ENCODE data around the gene ABI3.

DNA sequence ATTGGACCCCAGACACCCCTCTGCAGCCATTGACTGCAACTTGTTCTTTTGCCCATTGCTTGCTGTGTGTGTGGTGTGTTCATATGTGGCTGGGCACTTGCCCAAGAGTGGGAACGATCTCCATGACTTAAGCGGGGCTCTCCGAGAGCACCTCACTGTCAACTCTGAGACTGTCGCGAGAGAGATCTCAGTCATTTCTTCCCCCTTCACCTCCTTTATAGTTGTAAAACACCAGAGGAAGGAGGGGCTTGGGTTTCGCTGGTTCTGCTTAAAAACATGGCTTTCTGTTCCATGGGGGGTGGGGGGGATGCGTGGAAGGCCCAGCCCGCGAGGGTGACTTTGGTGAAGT is 12.6 kb downstream of the ABI3 start:
- no peak for TF ChIP-seq POLR2AphosphoS5 (IDR thresholded peaks at IDR 0.05; ENCODE audit: low read depth, low read length)
- TF ChIP-seq, protein P1, sequence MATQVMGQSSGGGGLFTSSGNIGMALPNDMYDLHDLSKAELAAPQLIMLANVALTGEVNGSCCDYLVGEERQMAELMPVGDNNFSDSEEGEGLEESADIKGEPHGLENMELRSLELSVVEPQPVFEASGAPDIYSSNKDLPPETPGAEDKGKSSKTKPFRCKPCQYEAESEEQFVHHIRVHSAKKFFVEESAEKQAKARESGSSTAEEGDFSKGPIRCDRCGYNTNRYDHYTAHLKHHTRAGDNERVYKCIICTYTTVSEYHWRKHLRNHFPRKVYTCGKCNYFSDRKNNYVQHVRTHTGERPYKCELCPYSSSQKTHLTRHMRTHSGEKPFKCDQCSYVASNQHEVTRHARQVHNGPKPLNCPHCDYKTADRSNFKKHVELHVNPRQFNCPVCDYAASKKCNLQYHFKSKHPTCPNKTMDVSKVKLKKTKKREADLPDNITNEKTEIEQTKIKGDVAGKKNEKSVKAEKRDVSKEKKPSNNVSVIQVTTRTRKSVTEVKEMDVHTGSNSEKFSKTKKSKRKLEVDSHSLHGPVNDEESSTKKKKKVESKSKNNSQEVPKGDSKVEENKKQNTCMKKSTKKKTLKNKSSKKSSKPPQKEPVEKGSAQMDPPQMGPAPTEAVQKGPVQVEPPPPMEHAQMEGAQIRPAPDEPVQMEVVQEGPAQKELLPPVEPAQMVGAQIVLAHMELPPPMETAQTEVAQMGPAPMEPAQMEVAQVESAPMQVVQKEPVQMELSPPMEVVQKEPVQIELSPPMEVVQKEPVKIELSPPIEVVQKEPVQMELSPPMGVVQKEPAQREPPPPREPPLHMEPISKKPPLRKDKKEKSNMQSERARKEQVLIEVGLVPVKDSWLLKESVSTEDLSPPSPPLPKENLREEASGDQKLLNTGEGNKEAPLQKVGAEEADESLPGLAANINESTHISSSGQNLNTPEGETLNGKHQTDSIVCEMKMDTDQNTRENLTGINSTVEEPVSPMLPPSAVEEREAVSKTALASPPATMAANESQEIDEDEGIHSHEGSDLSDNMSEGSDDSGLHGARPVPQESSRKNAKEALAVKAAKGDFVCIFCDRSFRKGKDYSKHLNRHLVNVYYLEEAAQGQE (IDR thresholded peaks at IDR 0.05; ENCODE audit: insufficient read depth in 1 of 2, low read depth in 2 of 2, low read length in 2 of 2): no peak
- TF ChIP-seq TAF1 (IDR thresholded peaks at IDR 0.05; ENCODE audit: borderline replicate concordance, insufficient read depth, low read length): no peak
- no peak for TF ChIP-seq SIN3A (IDR thresholded peaks at IDR 0.05; ENCODE audit: borderline replicate concordance, insufficient read depth, low read length)
- TF ChIP-seq FOXP2 (optimal IDR thresholded peaks at IDR 0.05; ENCODE audit: borderline replicate concordance, extremely low read depth, extremely low read length, insufficient read depth): no peak
